ENCODE data around the gene SCG5. TPM values are rescaled to one million over a fixed set of nuclear protein-coding genes. Genes with fewer than 3 reads are reported as not detected.
A peak's percentile ranks its signal among the peaks of the same experiment; 100 is the strongest.

Gene SCG5
- total and polyA plus RNA-seq, 10 of the 15 experiments (the other 5 are each of a cell fraction or from before 2014, with no cell fraction given) = 0.13 to 0.62 (median 0.48) TPM

GRCh38 chr15:32723171-32723948 is 81.8 kb downstream of the SCG5 start (continued):
- TF ChIP-seq, protein P1, sequence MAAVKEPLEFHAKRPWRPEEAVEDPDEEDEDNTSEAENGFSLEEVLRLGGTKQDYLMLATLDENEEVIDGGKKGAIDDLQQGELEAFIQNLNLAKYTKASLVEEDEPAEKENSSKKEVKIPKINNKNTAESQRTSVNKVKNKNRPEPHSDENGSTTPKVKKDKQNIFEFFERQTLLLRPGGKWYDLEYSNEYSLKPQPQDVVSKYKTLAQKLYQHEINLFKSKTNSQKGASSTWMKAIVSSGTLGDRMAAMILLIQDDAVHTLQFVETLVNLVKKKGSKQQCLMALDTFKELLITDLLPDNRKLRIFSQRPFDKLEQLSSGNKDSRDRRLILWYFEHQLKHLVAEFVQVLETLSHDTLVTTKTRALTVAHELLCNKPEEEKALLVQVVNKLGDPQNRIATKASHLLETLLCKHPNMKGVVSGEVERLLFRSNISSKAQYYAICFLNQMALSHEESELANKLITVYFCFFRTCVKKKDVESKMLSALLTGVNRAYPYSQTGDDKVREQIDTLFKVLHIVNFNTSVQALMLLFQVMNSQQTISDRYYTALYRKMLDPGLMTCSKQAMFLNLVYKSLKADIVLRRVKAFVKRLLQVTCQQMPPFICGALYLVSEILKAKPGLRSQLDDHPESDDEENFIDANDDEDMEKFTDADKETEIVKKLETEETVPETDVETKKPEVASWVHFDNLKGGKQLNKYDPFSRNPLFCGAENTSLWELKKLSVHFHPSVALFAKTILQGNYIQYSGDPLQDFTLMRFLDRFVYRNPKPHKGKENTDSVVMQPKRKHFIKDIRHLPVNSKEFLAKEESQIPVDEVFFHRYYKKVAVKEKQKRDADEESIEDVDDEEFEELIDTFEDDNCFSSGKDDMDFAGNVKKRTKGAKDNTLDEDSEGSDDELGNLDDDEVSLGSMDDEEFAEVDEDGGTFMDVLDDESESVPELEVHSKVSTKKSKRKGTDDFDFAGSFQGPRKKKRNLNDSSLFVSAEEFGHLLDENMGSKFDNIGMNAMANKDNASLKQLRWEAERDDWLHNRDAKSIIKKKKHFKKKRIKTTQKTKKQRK (IDR thresholded peaks at IDR 0.05; ENCODE audit: low read depth, low read length) = no peak
- TF ChIP-seq RB1 (IDR thresholded peaks at IDR 0.05; ENCODE audit: borderline replicate concordance) = no peak
- no peak for TF ChIP-seq KDM1A (IDR thresholded peaks at IDR 0.05; ENCODE audit: borderline replicate concordance)
- no peak for TF ChIP-seq HSF1 (IDR thresholded peaks at IDR 0.05; ENCODE audit: low read depth, low read length)
- TF ChIP-seq, protein P2, sequence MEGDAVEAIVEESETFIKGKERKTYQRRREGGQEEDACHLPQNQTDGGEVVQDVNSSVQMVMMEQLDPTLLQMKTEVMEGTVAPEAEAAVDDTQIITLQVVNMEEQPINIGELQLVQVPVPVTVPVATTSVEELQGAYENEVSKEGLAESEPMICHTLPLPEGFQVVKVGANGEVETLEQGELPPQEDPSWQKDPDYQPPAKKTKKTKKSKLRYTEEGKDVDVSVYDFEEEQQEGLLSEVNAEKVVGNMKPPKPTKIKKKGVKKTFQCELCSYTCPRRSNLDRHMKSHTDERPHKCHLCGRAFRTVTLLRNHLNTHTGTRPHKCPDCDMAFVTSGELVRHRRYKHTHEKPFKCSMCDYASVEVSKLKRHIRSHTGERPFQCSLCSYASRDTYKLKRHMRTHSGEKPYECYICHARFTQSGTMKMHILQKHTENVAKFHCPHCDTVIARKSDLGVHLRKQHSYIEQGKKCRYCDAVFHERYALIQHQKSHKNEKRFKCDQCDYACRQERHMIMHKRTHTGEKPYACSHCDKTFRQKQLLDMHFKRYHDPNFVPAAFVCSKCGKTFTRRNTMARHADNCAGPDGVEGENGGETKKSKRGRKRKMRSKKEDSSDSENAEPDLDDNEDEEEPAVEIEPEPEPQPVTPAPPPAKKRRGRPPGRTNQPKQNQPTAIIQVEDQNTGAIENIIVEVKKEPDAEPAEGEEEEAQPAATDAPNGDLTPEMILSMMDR (IDR thresholded peaks at IDR 0.05 in 2 of 3, conservative IDR thresholded peaks at IDR 0.05 in 1 of 3; ENCODE audit: control insufficient read depth in 2 of 3, extremely low read depth in 1 of 3, insufficient read depth in 1 of 3, low read depth in 3 of 3, low read length in 3 of 3) = no peak
- TF ChIP-seq CHD2 (IDR thresholded peaks at IDR 0.05; ENCODE audit: borderline replicate concordance, low read depth, low read length) = no peak
- TF ChIP-seq, protein P3, sequence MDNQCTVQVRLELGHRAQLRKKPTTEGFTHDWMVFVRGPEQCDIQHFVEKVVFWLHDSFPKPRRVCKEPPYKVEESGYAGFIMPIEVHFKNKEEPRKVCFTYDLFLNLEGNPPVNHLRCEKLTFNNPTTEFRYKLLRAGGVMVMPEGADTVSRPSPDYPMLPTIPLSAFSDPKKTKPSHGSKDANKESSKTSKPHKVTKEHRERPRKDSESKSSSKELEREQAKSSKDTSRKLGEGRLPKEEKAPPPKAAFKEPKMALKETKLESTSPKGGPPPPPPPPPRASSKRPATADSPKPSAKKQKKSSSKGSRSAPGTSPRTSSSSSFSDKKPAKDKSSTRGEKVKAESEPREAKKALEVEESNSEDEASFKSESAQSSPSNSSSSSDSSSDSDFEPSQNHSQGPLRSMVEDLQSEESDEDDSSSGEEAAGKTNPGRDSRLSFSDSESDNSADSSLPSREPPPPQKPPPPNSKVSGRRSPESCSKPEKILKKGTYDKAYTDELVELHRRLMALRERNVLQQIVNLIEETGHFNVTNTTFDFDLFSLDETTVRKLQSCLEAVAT (IDR thresholded peaks at IDR 0.05) = no peak
- no peak for TF ChIP-seq GABPA (IDR thresholded peaks at IDR 0.05; ENCODE audit: low read depth)
- TF ChIP-seq STAT1 (conservative IDR thresholded peaks at IDR 0.05) = no peak
- TF ChIP-seq ZNF207 (IDR thresholded peaks at IDR 0.05; ENCODE audit: borderline replicate concordance) = no peak
- peak; percentile 92 for TF ChIP-seq PKNOX1 (IDR thresholded peaks at IDR 0.05)
- no peak for TF ChIP-seq NR2C2 (IDR thresholded peaks at IDR 0.05; ENCODE audit: borderline replicate concordance, control insufficient read depth, insufficient read length, low read depth)
- no peak for TF ChIP-seq SREBF2 (IDR thresholded peaks at IDR 0.05; ENCODE audit: low read length)
- TF ChIP-seq NBN (IDR thresholded peaks at IDR 0.05) = no peak
- no peak for TF ChIP-seq POLR2AphosphoS2 (IDR thresholded peaks at IDR 0.05; ENCODE audit: low read depth, low read length)
- no peak for TF ChIP-seq EZH2 (IDR thresholded peaks at IDR 0.05; ENCODE audit: borderline replicate concordance, control insufficient read depth, low read depth, low read length)
- TF ChIP-seq KLF5 (IDR thresholded peaks at IDR 0.05; ENCODE audit: partially characterized antibody) = no peak
- no peak for TF ChIP-seq NFXL1 (IDR thresholded peaks at IDR 0.05; ENCODE audit: borderline replicate concordance)
